HG03060 (cell line): ENCODE measurements around the gene LPGAT1.
"Not testable (repeated sequence)": the region's sequence is repeated elsewhere in the genome, so short reads cannot be mapped to it uniquely, and the experiment has no call there.

ENCODE experiments used
- ATAC-seq: cut with Tn5 transposase; IDR thresholded peaks from one replicate; pipeline ENCODE4 v1.9.1; 2021; ENCODE audit warnings: low read depth, moderate number of reproducible peaks; ENCODE audit not compliant: unreplicated experiment

Gene LPGAT1

GRCh38 chr1:211737115-211738035 is 93.2 kb downstream of the LPGAT1 start:
- no peak for ATAC-seq

- ATAC-seq, result no peak
Measured at GRCh38 chr1:211736351-211736915, 94.1 kb downstream of the LPGAT1 start.

GRCh38 chr1:211735208-211736170 is 95.1 kb downstream of the LPGAT1 start:
- no peak for ATAC-seq

GRCh38 chr1:211734791-211735190 is 95.8 kb downstream of the LPGAT1 start:
- no peak for ATAC-seq

- no peak for ATAC-seq
Measured at GRCh38 chr1:211734359-211734758, 96.2 kb downstream of the LPGAT1 start.

GRCh38 chr1:211732293-211732980 is 98.1 kb downstream of the LPGAT1 start:
- no peak for ATAC-seq

- ATAC-seq, result no peak
Measured at GRCh38 chr1:211731456-211732292, 98.9 kb downstream of the LPGAT1 start.

DNA sequence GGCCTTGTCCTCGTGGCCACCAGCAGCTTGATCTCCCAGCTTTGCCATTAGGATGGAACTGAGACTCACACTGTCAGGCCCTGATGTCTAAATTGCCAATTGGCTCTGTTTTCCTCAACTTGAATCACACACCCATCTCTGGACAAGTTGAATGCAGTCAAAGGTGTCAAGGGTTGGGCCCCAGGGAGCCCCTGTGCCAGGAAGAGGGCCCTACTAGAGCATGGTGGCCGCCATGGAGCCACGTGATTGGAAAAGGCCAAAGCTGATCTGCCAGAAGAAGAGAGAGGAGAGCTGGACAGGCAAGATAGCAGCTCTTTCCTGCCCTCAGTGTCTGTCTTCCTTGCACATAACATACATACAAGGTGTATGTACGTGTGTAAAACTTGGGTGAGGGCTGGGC is 100.2 kb downstream of the LPGAT1 start:
- ATAC-seq, result no peak

DNA sequence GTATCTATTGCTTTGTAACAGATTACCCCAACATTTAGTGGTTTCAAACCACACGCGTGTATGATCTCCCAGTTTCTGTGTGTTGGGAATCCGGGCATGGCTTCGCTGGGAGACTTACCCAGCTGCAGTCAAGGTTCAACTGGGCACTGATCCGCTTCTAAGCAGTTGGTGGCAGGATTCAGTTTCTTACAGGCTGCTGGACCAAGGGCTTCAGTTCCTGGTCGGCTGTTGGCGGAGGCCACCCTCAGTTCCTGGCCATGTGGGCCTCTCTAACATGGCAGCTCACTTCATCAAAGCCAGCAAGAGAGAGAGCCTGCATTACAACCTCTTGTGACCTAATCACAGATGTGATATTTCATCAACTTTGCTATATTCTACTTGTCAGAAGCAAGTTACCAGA is 101.3 kb downstream of the LPGAT1 start:
- ATAC-seq, result no peak

GRCh38 chr1:211726467-211726995 is 104.0 kb downstream of the LPGAT1 start:
- ATAC-seq, result no peak

DNA sequence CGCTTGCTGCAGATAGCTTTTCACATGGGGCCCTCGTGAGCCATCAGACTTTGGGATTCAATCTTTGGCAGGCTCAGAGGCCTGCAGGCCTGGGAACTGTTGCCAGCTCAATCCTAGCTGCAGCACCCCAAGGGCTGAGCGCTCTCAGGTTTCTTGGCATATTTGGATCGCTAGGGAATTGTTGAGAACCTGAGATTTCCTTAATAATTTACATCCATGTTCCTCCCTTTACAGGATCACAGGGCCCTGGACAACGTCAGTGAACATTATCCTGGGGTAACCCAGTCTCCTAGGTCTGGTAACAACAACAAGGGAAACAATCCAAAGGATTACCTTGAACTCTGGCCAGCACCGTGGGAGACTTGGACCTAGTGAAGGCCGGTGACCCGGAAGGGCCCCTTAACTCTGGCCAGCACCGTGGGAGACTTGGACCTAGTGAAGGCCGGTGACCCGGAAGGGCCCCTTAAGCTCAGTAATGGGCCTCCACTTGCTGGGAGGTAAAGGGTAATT is 105.8 kb downstream of the LPGAT1 start:
- no peak for ATAC-seq

GRCh38 chr1:211723273-211723672 is 107.3 kb downstream of the LPGAT1 start:
- ATAC-seq, result no peak

DNA sequence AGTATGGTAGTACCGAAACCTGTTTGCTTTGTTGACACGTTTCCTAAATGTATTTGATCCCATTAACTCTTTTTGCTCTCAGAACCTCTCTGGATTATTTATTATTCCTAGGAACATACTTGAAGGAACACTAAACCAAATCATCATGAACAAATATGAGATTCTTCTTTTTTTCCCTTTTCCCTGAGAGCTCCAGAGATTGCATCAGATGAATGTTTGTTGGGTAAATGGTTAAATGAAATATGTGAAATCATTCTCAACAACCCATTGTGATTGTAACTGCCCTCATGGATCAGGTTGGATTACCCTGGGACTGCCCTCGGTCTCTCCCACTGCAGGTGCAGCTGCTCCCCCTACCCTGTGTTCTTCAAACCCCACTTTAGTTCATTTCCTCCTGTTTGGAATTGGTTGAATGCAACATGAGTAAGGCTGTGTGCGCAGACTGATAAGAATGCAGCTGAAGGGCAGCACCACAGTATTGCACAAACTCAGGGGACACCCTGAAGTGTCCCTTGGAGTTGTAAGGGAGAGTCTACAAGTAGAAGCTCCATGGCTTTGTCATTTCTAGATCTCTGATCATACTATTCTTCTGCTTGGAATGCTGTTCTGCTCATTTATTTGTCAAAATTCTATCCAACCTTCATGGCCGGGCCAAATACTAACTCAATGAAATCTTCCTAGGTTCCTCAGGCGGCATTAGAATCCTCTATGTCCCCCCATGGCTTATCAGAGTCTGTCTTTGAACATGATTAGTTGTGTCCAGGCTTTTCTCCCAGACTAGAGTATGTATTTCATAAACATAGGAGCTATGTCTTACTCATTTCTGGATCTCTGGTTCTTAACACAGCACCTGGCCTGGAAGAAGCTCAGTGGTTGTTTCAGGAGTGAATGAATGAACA is 108.0 kb downstream of the LPGAT1 start:
- ATAC-seq, result no peak

- not testable (repeated sequence) for ATAC-seq
Measured at GRCh38 chr1:211716555-211716954, 114.0 kb downstream of the LPGAT1 start.

DNA sequence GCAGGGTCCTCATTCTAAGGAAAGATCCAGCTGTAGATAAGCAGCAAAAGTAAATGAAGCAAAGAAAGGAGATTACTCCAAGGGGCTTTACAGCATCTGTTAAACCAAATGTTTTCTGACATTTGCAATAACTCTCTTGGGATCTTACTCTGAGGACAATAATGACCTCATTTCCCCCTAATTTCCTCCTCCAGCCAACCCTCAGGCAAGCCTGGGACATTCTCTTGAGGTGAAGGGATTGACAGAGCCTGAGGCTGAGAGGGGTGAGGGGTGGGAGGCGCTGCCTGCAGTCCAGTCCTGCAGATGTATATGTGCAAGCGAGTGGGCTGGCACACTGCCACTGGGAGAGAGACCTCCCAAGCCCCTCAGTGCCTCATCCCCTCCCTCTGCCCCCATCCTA is 114.6 kb downstream of the LPGAT1 start:
- ATAC-seq, result no peak

GRCh38 chr1:211714154-211714553 is 116.4 kb downstream of the LPGAT1 start:
- ATAC-seq, result no peak

DNA sequence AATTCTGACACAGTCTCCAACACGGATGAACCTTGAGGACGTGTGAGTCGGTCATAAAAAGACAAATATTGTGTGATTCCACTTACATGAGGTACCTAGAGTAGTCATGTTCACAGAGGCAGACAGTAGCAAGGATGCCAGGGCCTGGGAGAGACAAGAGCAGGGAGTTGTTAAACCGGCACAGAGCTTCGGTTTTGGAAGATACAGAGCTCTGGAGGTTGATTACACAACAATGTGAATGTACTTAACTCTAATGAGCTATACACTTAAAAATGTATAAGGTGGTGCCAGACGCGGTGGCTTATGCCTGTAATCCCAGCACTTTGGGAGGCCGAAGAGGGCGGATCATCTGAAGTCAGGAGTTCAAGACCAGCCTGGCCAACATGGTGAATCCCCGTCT is 117.3 kb downstream of the LPGAT1 start:
- no peak for ATAC-seq

DNA sequence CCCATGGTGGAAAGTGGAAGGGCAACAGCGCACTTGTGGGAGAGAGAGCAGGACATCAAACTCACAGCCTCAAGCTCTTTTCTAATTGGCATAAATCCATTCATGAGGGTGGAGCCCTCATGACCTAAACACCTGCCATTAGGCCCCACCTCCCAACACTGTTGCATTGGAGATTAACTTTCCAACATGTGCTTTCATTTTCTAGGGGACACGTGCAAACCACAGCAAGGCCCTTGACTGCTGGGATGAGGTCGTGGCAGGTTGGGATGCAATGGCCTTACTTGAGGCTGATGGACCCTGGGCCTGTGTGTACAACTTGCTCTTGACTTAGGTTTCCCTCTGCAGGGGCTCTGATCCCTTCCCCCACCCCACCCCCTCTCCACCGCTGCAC is 119.3 kb downstream of the LPGAT1 start:
- no peak for ATAC-seq
